ENCODE data around the gene MAB21L4.

- TF ChIP-seq ELF1 (IDR thresholded peaks at IDR 0.05) (no peak), SMC3 (IDR thresholded peaks at IDR 0.05; ENCODE audit: low read depth, low read length) (no peak), POLR2AphosphoS5 (IDR thresholded peaks at IDR 0.05; ENCODE audit: low read depth, low read length) (no peak), USF1 (IDR thresholded peaks at IDR 0.05; ENCODE audit: borderline replicate concordance, low read depth) (no peak), MAX (IDR thresholded peaks at IDR 0.05; ENCODE audit: low read depth) (no peak), FOXJ3 (CRISPR knock-in tag; IDR thresholded peaks at IDR 0.05) (no peak), CTCF (IDR thresholded peaks at IDR 0.05) (no peak), GATA2 (CRISPR knock-in tag; IDR thresholded peaks at IDR 0.05) (no peak), REST (IDR thresholded peaks at IDR 0.05; ENCODE audit: low read depth, low read length) (no peak), MEF2A (IDR thresholded peaks at IDR 0.05; ENCODE audit: borderline replicate concordance, low read depth) (no peak), MXI1 (IDR thresholded peaks at IDR 0.05; ENCODE audit: low read depth, low read length) (no peak), GABPA (IDR thresholded peaks at IDR 0.05; ENCODE audit: low read depth) (no peak)
Observed at GRCh38 chr2:240869109-240869955, 26.6 kb downstream of the MAB21L4 start.
